Testis (tissue), 2 donors: ENCODE results near the gene ENAH.

Source experiments
- CTCF ChIP-seq, 3 experiments: fragments of 450-650 bp in 2 of 3; fragments of 200-600 bp in 1 of 3; sonication (generic) in 1 of 3; IDR thresholded peaks; one replicate each; pipeline ENCODE4 v1.5.1; 2016 to 2019; ENCODE audit warnings: antibody characterized with exemption in 3 of 3, mild to moderate bottlenecking in 2 of 3, moderate library complexity in 1 of 3
- POLR2A ChIP-seq: fragments of 450-650 bp; IDR thresholded peaks from one replicate; pipeline ENCODE4 v1.6.1; 2017; ENCODE audit warnings: antibody characterized with exemption, mild to moderate bottlenecking, moderate library complexity

- TF ChIP-seq CTCF (IDR thresholded peaks at IDR 0.05) (no peak), POLR2A (no peak)
These were observed 74.5 kb downstream of the ENAH start for GRCh38 chr1:225578251-225578977.
